Measurements from ENCODE around the gene KRTAP5-3.

KRTAP5-3 gene

DNA sequence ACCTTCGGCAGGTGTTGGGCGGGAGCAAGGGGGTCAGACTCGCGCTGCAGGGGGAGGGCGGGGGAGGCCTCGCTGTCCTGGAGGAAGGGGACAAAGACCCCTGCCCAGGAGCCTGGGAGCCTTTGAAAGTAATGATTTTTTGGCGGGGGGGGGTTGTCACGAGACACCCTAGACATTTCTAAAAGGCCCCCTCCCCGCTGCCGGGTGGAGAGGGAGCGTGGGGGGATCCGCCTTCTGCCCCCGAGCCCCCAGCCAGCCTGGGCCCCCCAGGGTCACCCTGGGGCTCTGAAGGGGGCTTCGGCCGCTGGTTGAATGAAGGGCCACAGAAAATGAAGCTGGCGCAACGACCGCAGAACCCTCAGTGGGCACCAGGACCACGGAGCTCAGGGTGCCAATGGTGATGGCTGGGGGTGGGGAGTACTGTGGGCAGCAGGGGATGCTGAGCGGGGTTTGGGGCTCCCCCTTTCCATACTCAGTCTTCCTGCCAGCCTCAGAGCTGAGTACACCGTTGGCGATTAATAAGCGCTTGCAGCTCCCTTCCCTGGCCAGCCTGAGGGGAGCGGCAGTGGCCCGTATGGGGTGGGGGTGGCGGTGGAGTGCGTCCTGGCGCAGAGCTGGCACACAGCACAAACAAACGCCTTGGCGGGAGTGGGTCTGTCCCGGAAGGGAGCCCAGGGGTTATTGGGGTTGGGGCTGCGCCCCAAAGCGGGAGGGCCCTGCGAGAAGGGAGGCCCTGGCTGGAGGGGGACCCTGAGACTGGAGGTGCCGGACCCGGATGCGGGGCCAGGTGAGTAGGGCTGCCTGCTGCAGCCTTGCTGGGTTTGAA lies 35.0 kb downstream of the KRTAP5-3 start:
- H3K9me3 ChIP-seq = no peaks in the 10 kb centered on the region
- TF ChIP-seq, protein P1, sequence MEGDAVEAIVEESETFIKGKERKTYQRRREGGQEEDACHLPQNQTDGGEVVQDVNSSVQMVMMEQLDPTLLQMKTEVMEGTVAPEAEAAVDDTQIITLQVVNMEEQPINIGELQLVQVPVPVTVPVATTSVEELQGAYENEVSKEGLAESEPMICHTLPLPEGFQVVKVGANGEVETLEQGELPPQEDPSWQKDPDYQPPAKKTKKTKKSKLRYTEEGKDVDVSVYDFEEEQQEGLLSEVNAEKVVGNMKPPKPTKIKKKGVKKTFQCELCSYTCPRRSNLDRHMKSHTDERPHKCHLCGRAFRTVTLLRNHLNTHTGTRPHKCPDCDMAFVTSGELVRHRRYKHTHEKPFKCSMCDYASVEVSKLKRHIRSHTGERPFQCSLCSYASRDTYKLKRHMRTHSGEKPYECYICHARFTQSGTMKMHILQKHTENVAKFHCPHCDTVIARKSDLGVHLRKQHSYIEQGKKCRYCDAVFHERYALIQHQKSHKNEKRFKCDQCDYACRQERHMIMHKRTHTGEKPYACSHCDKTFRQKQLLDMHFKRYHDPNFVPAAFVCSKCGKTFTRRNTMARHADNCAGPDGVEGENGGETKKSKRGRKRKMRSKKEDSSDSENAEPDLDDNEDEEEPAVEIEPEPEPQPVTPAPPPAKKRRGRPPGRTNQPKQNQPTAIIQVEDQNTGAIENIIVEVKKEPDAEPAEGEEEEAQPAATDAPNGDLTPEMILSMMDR (IDR thresholded peaks at IDR 0.05) = no peak
- H3K27ac ChIP-seq = no peak overlapping the region
- H3K4me1 ChIP-seq (ENCODE audit: control insufficient read depth in 1 of 2, insufficient read depth in 1 of 2, low read depth in 1 of 2, low read length in 1 of 2) = peaks cover 0 to 14% of the 10 kb centered on the region in 2 experiments
- H3K27me3 ChIP-seq = peaks cover 93% of the 10 kb centered on the region
- no peak overlapping the region for H3K4me3 ChIP-seq (ENCODE audit: low read depth in 1 of 2, low read length in 1 of 2)
- no peaks in the 10 kb centered on the region for H3K36me3 ChIP-seq

DNA sequence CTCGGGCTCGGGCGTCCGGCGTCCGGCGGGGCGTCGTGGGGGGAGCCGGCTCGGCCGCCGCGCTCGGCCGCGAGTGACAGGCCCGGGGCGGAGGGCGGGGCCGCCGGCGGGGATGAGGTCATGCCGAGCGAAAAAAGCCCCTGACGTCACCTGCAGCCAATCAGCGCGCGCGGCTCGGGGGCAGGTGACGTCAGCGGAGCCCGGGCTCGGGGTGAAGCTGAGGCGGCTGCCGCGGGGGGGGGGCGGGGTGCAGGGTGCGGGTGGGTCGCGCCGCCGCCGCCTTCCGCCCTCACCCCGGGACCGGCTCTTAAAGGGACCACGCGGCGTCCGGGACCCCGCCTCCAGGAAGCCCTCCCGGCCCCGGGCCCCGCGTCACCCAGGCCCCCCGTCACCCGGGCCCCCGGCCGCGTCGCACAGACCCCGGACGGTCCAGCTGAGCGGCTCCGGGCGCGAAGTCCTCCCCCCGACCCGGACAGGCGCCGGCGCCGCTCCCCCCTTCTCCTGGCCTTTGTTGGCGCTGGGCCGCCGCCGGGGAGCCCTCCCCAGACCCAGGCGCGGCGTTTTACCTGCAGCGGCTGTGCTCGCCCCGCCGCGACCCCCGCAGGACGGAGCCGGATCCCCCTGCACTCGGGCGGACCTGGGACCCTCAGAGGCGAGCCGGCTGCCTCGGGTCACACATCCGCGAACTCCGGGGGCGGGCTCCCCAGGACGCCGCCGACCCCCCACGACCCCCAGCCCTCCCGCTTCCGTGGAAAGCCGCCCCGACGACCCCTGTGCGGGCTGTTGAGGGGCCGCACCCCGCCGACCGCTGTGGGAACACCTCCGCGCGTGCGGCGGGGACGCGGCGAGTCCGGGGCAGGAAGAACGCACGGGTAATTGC lies 35.8 kb downstream of the KRTAP5-3 start, which contains the start of gene DUSP8:
Gene DUSP8, minus strand, starts transcription at position 75 of the 880 bp plus-strand sequence. CDS start 6,445 bp downstream, outside the sequence.
- TF ChIP-seq, protein P1 (IDR thresholded peaks at IDR 0.05) = no peak
- Histone ChIP-seq H3K9me3 (no peaks in the 10 kb centered on the region), H3K4me1 (ENCODE audit: control insufficient read depth in 1 of 2, insufficient read depth in 1 of 2, low read depth in 1 of 2, low read length in 1 of 2) (peaks cover 0 to 14% of the 10 kb centered on the region in 2 experiments), H3K4me3 (ENCODE audit: low read depth in 1 of 2, low read length in 1 of 2) (peak within 1 kb of the TSS in 1 of 2 experiments; percentile 36), H3K36me3 (no peaks in the 10 kb centered on the region), H3K27me3 (peaks cover 94% of the 10 kb centered on the region), H3K27ac (no peak within 1 kb of the TSS)

DNA sequence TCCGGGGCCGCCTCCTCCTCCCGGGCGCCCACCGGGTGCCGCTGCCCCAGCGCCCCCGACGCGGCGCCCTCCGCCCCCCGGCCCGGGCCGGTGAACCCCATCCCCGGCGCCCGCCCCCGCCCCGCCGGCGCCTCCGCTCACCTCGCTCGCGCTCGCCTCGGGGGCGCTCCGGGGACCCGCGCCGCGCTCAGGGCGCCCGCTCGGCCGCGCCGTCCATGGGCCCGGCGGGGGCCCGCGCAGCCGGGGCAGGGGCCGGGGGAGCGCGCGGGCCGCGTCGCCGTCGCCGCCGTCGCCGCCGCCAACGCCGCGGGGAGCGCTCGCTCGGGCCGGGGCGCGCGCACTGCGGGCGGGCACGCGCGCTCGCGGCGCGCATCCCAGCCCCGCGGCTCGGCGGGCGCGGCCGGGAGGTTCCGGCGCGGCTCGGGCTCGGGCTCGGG lies 36.5 kb downstream of the KRTAP5-3 start:
- H3K27me3 ChIP-seq = peaks cover 97% of the 10 kb centered on the region
- no peak overlapping the region for H3K27ac ChIP-seq
- H3K36me3 ChIP-seq = no peaks in the 10 kb centered on the region
- no peak overlapping the region for H3K4me3 ChIP-seq (ENCODE audit: low read depth in 1 of 2, low read length in 1 of 2)
- TF ChIP-seq, protein P1 (IDR thresholded peaks at IDR 0.05) = no peak
- no peaks in the 10 kb centered on the region for H3K9me3 ChIP-seq
- H3K4me1 ChIP-seq (ENCODE audit: control insufficient read depth in 1 of 2, insufficient read depth in 1 of 2, low read depth in 1 of 2, low read length in 1 of 2) = peaks cover 0 to 14% of the 10 kb centered on the region in 2 experiments

DNA sequence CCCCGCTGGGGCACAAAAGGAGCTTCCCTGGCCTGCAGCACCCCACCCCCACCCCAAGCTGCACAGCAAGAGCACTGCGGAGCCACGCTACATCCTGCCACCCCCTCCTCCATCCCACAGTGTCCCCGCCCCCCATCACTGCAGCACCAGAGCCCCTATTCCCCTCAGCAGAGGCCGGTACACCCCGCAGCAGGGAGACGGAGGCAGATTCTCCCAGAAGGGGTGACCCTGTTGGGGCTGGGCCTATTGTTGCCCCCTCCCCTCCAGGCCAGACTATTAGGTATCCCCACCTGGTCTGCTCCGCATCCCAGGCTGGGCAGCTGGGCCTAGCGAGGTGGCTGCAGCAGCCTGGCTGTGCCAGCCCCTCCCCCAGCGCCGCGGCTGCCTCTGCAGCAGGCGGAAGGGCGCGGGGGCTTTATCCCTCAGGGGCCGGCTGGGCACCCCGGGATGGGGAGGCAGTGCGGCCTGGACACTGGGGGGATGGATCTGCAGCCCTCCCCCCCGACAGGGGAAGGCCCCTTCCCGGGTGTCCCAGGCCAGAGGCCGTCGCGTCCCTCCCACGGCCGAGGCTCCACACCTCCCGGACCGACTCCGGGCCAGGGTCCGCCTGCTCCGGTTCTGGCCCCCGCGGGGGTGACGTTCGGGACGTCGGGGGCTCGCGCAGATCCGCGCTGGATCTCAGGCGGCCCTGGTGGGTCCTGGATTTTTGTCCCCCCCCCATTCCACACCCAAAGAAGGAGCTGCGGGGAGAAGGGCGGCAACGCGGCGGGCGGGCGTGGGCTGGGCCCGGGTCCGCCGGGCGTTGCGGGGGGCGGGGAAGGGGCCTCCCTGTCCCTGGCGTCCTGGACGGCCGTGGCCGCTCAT lies 37.1 kb downstream of the KRTAP5-3 start:
- peaks cover 97% of the 10 kb centered on the region for H3K27me3 ChIP-seq
- TF ChIP-seq, protein P1 (IDR thresholded peaks at IDR 0.05) = no peak
- no peaks in the 10 kb centered on the region for H3K9me3 ChIP-seq
- H3K4me1 ChIP-seq (ENCODE audit: control insufficient read depth in 1 of 2, insufficient read depth in 1 of 2, low read depth in 1 of 2, low read length in 1 of 2) = peaks cover 0 to 14% of the 10 kb centered on the region in 2 experiments
- no peak overlapping the region for H3K27ac ChIP-seq
- H3K4me3 ChIP-seq (ENCODE audit: low read depth in 1 of 2, low read length in 1 of 2) = no peak overlapping the region
- no peaks in the 10 kb centered on the region for H3K36me3 ChIP-seq

DNA sequence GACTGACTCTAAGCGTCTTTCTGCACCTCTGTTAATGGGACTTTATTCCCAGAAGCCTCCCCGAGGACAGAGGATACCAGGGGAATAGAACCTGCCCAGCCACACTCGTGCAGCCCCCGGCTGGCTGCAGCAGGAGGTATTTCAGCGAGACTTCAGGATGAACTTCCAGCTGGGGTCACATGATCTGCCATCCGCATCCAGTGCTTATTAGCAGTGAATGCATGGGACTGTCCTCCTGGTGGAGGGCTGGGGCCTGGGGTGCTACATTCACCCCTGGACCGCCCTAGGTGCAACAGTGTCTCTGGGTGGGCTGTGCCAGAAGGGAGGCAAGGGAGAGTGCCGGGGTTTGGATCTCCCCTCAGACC lies 37.8 kb downstream of the KRTAP5-3 start:
- TF ChIP-seq, protein P1 (IDR thresholded peaks at IDR 0.05) = no peak
- no peak overlapping the region for H3K27ac ChIP-seq
- peaks cover 97% of the 10 kb centered on the region for H3K27me3 ChIP-seq
- no peaks in the 10 kb centered on the region for H3K9me3 ChIP-seq
- H3K4me3 ChIP-seq (ENCODE audit: low read depth in 1 of 2, low read length in 1 of 2) = no peak overlapping the region
- no peaks in the 10 kb centered on the region for H3K36me3 ChIP-seq
- H3K4me1 ChIP-seq (ENCODE audit: control insufficient read depth in 1 of 2, insufficient read depth in 1 of 2, low read depth in 1 of 2, low read length in 1 of 2) = peaks cover 0 to 14% of the 10 kb centered on the region in 2 experiments
